Stomach (tissue), 4 donors: Measurements from ENCODE around the gene PRX.

Experiments used
- CTCF ChIP-seq, 7 experiments: fragments of 450-650 bp in 4 of 7; fragments of 200-600 bp in 3 of 7; sonication (generic) in 3 of 7; IDR thresholded peaks; one replicate each; pipeline ENCODE4 v1.5.1; 2016 to 2019; ENCODE audit warnings: antibody characterized with exemption in 7 of 7, control low read depth in 2 of 7, mild to moderate bottlenecking in 1 of 7
- POLR2A ChIP-seq, 4 donors: fragments of 450-650 bp; IDR thresholded peaks; one replicate each; pipeline ENCODE4 v1.6.1; 2016; ENCODE audit warnings: antibody characterized with exemption in 4 of 4, control low read depth in 2 of 4, mild to moderate bottlenecking in 1 of 4, moderate library complexity in 1 of 4
- POLR2AphosphoS5 ChIP-seq, 3 donors: sonication (generic); formaldehyde crosslinking; IDR thresholded peaks; one replicate each; pipeline ENCODE4 v1.6.1; 2016; ENCODE audit warnings: antibody characterized with exemption in 3 of 3

DNA sequence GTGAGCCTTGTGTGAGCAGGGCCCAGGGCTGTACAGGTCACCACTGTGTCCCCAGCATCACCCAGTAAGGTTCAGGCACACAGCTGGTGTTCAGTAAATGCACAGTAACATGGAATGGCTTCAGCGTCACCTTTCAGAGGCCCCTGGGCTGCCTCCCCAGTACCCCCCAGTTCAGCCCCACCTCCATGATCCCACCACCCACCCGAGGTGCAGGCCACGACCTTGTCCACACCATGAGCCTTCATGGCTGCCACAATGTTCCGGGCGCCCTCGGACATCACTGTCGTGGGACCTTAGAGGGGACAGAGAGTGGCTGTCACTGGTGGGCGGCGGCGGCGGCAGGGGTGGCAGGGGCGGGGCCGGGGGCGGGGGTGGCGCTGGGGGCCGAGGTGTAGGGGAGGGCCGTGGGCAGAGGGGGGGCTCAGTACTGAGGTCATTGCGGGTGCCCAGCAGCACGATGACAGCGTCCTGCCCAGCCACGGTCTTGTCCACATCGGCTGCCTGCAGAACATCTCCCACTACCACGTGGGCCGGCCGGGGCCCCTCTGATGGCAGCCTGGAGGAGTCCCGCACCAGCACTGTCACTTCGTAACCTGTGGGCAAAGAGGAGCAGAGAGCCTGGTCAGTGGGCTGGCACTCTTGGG is 44.9 kb upstream of the PRX start:
- TF ChIP-seq POLR2A (IDR thresholded peaks at IDR 0.05): no peak
- TF ChIP-seq CTCF (IDR thresholded peaks at IDR 0.05): no peak
- TF ChIP-seq POLR2AphosphoS5 (IDR thresholded peaks at IDR 0.05): no peak
